ENCODE results near the gene SNX1.

The SNX1 gene

DNA sequence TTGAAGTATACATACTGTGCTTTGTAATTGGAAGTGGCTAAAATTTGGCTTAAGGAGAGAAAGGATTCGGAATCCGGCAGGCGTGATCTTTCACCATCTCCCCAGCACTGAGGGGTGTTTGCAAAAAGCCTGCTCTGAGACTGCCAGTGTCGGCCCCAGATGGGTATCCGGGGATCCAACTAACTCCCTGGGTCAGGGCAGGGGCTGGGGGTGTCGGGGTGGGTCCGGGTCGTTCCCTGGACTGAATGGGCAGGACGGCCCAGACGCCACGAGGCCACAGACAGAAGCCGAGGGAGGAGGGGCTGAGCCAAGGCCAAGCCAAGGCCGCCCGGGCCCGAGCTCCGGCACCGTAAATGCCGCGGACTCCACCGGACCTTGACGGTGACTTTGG lies 66.7 kb downstream of the SNX1 start:
- H3K36me3 ChIP-seq, result peaks cover 46% of the 10 kb centered on the region
- H3K4me3 ChIP-seq (ENCODE audit: low read depth, low read length), result peak overlapping the region; percentile 99
- DNase-seq, result no peak
- peaks cover 3% of the 10 kb centered on the region; the same call in 1 of the 2 replicates for H3K4me1 ChIP-seq
- TF ChIP-seq, protein P1, sequence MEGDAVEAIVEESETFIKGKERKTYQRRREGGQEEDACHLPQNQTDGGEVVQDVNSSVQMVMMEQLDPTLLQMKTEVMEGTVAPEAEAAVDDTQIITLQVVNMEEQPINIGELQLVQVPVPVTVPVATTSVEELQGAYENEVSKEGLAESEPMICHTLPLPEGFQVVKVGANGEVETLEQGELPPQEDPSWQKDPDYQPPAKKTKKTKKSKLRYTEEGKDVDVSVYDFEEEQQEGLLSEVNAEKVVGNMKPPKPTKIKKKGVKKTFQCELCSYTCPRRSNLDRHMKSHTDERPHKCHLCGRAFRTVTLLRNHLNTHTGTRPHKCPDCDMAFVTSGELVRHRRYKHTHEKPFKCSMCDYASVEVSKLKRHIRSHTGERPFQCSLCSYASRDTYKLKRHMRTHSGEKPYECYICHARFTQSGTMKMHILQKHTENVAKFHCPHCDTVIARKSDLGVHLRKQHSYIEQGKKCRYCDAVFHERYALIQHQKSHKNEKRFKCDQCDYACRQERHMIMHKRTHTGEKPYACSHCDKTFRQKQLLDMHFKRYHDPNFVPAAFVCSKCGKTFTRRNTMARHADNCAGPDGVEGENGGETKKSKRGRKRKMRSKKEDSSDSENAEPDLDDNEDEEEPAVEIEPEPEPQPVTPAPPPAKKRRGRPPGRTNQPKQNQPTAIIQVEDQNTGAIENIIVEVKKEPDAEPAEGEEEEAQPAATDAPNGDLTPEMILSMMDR (IDR thresholded peaks at IDR 0.05; ENCODE audit: low read depth, low read length), result no peak
- H3K9me3 ChIP-seq, result no peaks in the 10 kb centered on the region
- no peaks in the 10 kb centered on the region for H3K27me3 ChIP-seq

DNA sequence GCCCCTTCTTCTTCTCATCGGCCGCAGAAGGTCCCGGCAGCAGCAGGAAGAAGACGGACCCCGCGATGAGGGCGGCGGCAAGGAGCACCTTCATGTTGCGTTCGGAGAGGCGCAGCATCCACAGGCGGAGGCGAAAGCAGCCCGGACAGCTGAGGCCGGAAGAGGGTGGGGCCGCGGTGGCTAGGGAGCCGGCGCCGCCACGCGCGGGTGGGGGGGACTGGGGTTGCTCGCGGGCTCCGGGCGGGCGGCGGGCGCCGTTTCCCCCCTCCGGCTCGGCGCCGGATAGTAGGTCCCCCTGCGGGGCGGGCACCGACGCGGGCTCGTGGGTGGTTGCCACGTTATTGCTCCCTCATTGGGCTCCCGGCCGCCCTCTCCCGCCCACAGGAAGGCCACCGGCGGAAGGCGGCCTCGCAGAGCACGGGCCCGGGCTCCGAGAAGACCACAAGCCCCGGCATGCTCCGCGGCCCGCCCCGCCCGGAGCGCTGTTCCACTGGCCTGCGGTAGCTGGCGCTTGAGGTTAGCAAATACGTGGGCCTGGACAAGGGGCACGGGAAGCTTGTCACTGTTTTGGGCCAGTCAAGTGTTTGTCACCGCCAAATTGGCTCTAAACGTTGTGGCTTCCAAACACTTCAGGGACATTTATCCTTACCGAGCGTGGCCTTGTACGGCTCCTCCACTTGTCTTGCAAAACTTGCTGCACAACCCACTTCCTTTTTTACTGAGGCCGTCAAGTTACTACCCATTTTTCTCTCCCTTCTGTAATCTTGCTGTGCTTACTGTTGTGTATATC lies 67.3 kb downstream of the SNX1 start, which contains the start of gene PPIB:
TSS of gene PPIB (minus strand) at position 154 of the 790 bp plus-strand sequence. CDS start at position 118, 36 bp downstream.
- Histone ChIP-seq H3K4me1 (peaks cover 3% of the 10 kb centered on the region; the same call in 1 of the 2 replicates), H3K36me3 (peaks cover 40% of the 10 kb centered on the region), H3K27me3 (no peaks in the 10 kb centered on the region), H3K4me3 (ENCODE audit: low read depth, low read length) (peak within 1 kb of the TSS; percentile 99), H3K9me3 (no peaks in the 10 kb centered on the region)
- DNase-seq, result peak; percentile 99
- TF ChIP-seq, protein P1 (IDR thresholded peaks at IDR 0.05; ENCODE audit: low read depth, low read length), result peak; percentile 60

DNA sequence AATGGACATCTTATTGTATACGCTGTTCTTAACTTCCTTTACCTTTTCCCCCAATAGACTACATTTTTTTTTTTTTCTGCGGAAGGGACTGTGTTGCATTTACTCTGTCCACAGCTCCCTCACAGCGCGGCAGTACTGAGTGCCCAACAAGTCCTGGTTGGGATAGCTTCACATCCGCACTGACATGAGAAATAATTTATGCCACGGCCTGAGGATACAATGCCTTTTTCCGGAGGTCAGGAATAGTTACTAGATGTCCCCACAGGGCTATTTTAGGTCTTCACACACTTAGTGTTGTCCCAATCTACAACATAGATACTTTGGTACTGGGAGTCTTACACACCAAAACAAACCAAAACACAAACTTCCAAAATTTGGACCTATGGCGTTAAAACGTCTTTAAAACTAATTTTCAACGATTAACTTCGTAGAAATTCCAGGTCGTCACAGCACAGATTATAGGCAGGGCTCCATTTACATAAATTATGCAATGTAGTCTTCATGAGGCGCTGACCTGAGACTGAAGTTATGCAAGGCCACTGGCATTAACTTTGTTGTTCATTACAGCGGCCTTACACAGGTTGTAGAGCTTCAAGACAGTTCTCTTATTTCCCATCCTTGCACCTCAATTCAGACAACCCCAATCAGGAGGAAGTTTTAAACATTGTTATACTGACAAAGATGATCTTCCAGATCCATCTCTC lies 68.0 kb downstream of the SNX1 start:
- no peak for DNase-seq
- Histone ChIP-seq H3K36me3 (peaks cover 33% of the 10 kb centered on the region), H3K4me1 (peaks cover 3% of the 10 kb centered on the region; the same call in 1 of the 2 replicates), H3K4me3 (ENCODE audit: low read depth, low read length) (peak overlapping the region; percentile 38), H3K9me3 (no peaks in the 10 kb centered on the region), H3K27me3 (no peaks in the 10 kb centered on the region)
- TF ChIP-seq, protein P1 (IDR thresholded peaks at IDR 0.05; ENCODE audit: low read depth, low read length), result no peak

DNA sequence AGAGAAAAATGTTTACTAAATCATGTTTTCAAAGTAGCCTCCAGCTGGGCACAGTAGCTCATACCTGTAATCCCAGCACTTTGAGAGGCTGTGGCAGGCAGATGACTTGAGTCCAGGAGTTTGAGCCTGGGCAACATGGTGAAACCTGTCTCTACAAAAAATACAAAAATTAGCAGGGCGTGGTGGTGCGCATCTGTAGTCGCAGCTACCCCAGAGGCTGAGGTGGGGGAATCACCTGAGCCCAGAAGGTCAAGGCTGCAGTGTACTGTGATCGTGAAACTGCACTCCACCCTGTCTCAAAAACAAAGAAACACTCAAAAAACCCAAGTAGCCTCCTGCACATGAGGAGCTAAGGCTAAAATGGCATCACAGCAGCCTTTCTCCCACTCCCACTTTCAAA lies 68.7 kb downstream of the SNX1 start:
- TF ChIP-seq, protein P1 (IDR thresholded peaks at IDR 0.05; ENCODE audit: low read depth, low read length), result no peak
- H3K4me1 ChIP-seq, result peaks cover 3% of the 10 kb centered on the region; the same call in 1 of the 2 replicates
- H3K36me3 ChIP-seq, result peaks cover 26% of the 10 kb centered on the region
- DNase-seq, result no peak
- H3K27me3 ChIP-seq, result no peaks in the 10 kb centered on the region
- no peaks in the 10 kb centered on the region for H3K9me3 ChIP-seq
- H3K4me3 ChIP-seq (ENCODE audit: low read depth, low read length), result no peak overlapping the region

DNA sequence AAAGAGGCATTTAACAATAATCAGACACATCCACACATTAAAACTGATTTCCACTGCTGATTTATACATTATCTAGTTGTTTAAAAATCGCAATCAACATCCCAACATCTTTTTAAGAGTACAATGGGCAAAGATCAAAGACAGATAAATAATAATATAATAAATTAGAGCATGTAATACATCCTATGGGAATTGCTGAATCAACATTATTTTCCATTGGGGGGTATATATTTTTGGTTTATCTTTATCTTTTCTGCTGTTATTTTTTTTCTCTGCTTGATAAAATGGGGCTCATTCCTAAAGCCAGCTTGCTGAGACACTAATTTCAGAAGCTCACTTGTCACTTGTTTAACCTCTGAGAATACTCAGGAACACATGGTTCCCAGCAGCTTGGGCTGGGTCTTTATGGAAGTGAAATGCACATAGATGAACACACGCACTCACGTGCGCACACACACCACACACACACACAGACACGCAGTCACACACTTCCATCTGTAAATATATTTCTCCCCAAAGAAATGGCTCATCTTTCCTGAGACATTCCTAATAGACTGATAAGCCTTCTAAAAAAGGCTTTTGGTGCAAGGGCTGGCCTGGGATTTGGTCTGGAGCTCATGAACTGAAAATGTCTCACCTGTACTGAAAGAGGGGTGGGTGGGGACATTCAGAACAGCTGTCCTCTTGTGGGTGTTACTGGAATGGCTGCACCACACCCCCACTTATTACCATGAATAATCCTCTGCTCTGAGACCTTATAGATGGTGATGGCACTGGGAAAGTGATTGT lies 70.5 kb downstream of the SNX1 start:
- Histone ChIP-seq H3K4me1 (peaks cover 3% of the 10 kb centered on the region; the same call in 1 of the 2 replicates), H3K36me3 (peaks cover 9% of the 10 kb centered on the region), H3K9me3 (no peaks in the 10 kb centered on the region), H3K27me3 (no peaks in the 10 kb centered on the region), H3K4me3 (ENCODE audit: low read depth, low read length) (no peak overlapping the region)
- no peak for DNase-seq
- TF ChIP-seq, protein P1 (IDR thresholded peaks at IDR 0.05; ENCODE audit: low read depth, low read length), result no peak
